Endometrial microvascular endothelial cells (primary cell): ENCODE results near the gene VMAC. TPM values are rescaled to one million over a fixed set of nuclear protein-coding genes. Genes with fewer than 3 reads are reported as not detected.

Experiments used
- in situ Hi-C: cut with HindIII; loops from 2 replicates; pipeline ENCODE4 v1.10.0; 2017; ENCODE audit warnings: low sequenced_read_pairs, low pct_unique_long_range_greater_than_20kb; ENCODE audit errors: inconsistent ontology term
- total RNA-seq: library from RNA; depleted of rRNA; stranded (reverse); fragments of >200 nt; gene quantifications from one replicate; pipeline ENCODE4 v1.2.3, GENCODE V29; 2015; ENCODE audit errors: inconsistent ontology term

The VMAC gene
- total RNA-seq, 1 donor from 2014 or later: 8.5 TPM

GRCh38 chr19:5958851-5959122 is 54.1 kb downstream of the VMAC start:
- in situ Hi-C loops: no loop called here

GRCh38 chr19:5959260-5960004 is 54.8 kb downstream of the VMAC start:
- in situ Hi-C loops: no loop called here

Other genes starting within 250 kb of the VMAC start
- gene MICOS13, start 224.4 kb upstream of the VMAC start, total RNA-seq: 42.4 TPM
- gene HSD11B1L, start 223.8 kb upstream of the VMAC start, total RNA-seq: 2.6 TPM
- 961 TPM for gene RPL36, start 214.6 kb upstream of the VMAC start, total RNA-seq
- gene LONP1, start 184.7 kb upstream of the VMAC start, total RNA-seq: 95.7 TPM
- gene CATSPERD, start 184.2 kb upstream of the VMAC start, total RNA-seq: not detected
- 0.09 TPM for gene PRR22, start 120.1 kb upstream of the VMAC start, total RNA-seq
- 25.3 TPM for gene DUS3L, start 113.7 kb upstream of the VMAC start, total RNA-seq
- not detected for gene NRTN, start 99.8 kb upstream of the VMAC start, total RNA-seq
- not detected for gene FUT6, start 65.2 kb upstream of the VMAC start, total RNA-seq
- gene FUT3, start 53.4 kb upstream of the VMAC start, total RNA-seq: not detected
- gene FUT5, start 34.3 kb upstream of the VMAC start, total RNA-seq: not detected
- 324 TPM for gene NDUFA11, start 1.1 kb upstream of the VMAC start, total RNA-seq
- gene CAPS, start 9.4 kb downstream of the VMAC start, total RNA-seq: 1.9 TPM
- 48.9 TPM for gene RANBP3, start 73.3 kb downstream of the VMAC start, total RNA-seq
- 4.6 TPM for gene RFX2, start 205.6 kb downstream of the VMAC start, total RNA-seq
- gene ACSBG2, start 230.8 kb downstream of the VMAC start, total RNA-seq: not detected